HG03439 (cell line): ENCODE measurements around the gene FEZ2.
"Not testable (repeated sequence)": the region's sequence is repeated elsewhere in the genome, so short reads cannot be mapped to it uniquely, and the experiment has no call there.

Experiments
- ATAC-seq: cut with Tn5 transposase; IDR thresholded peaks from one replicate; pipeline ENCODE4 v1.9.1; 2021; ENCODE audit warnings: mild to moderate bottlenecking, moderate library complexity; ENCODE audit not compliant: unreplicated experiment

FEZ2 gene, protein sequence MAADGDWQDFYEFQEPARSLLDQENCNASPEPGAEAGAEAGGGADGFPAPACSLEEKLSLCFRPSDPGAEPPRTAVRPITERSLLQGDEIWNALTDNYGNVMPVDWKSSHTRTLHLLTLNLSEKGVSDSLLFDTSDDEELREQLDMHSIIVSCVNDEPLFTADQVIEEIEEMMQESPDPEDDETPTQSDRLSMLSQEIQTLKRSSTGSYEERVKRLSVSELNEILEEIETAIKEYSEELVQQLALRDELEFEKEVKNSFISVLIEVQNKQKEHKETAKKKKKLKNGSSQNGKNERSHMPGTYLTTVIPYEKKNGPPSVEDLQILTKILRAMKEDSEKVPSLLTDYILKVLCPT

DNA sequence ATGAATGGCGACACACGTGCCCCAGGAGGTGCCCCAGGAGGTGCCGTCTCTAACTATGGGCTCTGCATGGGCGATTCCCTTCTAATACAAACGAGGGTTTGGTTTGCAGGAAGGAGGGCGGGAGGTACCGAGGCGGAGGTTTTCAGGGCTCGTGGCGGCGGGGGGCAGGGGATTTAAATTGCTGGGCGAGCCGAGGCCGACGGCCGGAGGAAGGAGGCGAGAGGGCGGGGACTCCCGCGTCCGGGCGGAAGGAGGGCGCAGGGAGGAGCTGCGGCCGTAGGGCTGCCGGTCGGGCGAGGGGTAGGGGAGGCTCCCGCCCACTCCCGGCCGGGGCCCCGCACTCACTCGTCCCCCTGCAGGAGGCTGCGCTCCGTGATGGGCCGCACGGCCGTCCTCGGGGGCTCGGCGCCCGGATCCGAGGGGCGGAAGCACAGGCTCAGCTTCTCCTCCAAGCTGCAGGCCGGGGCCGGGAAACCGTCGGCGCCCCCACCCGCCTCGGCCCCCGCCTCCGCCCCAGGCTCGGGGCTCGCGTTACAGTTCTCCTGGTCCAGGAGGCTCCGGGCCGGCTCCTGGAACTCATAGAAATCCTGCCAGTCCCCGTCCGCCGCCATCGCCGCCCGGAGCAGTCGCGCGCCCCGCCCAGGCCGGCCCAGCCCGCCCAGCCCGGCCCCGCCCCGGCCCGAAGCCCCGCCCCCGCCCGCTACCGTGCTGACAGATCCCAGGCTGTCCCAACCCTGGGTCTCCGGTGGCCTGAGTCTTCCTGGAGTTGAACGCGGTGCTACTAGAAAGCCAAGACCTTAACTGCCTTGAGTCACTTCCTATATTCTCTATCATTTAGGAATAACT, at the start of gene FEZ2:
Gene FEZ2, minus strand, starts transcription at position 637 of the 846 bp plus-strand sequence. Its CDS starts 26 bp downstream, at position 611.
- ATAC-seq, result peak; percentile 100

DNA sequence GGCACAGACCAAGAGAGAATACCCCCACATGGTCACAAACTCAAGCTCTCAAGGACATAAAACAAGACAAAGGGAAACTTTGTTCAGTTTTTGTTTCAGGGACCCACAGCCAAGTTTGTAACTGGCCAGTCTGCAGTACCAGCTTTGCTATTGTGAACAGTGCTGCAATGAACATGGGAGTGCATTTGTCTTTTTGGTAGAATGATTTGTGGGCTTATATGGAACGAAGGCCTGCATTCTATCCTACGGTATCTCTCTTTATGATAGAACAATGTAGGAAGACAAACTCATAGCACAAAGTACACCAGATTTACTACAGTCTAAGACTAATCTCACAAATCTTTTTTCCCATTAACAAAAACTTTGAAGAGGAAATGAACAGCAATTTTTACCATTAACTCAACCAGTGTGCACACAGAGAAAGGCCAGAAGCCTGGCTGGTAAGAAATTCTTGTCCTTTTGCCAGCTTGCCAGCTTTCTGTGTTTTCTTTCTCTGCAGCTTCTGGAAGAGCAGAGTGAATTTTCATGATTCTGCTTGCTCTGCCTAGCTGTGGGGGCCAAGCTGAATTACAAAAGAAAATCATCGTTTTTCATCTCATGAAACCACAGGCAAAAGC, 37.1 kb upstream of the FEZ2 start:
- ATAC-seq, result no peak

DNA sequence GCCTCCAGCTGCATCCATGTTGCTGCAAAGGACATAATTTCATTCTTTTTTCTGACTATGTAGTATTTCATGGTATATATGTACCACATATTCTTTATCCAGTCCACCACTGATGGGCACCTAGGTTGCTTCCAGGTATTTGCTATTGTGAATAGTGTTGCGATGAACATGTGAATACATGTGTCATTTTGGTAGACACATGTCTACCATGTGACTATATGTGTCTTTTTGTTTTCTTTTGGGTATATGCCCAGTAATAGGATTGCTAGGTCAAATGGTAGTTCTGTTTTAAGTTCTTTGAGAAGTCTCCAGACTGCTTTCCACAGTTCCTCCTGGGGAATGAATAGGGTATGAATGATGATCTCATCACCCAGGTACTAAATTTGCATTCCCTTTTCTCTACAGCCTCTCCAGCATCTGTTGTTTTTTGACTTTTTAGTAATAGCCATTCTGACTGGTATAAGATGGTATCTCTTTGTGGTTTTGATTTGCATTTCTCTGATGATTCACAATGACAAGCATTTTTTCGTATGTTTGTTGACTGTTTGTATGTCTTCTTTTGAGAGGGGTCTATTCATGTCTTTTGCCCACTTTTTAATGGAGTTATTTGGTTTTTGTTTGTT, 35.6 kb upstream of the FEZ2 start:
- ATAC-seq, result no peak

DNA sequence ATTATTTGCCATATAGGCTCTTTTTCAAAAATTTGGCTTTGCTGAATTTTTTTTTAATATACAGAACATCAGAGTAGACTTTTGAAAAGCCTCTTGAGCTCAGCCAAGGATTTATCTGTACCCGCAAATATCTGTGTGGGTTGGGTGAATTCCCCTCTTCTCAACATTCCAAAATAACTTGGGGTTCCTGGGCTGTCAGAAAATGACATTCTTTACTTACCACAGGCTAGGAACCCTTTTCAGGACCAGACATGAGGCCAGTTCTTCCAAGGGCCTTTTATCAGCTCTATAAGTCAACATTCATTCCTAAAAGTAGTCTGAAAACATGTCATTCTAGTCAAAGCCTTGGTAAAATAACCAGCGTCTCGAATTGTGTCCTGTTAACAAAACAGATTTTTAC, 28.8 kb upstream of the FEZ2 start:
- ATAC-seq, result no peak

DNA sequence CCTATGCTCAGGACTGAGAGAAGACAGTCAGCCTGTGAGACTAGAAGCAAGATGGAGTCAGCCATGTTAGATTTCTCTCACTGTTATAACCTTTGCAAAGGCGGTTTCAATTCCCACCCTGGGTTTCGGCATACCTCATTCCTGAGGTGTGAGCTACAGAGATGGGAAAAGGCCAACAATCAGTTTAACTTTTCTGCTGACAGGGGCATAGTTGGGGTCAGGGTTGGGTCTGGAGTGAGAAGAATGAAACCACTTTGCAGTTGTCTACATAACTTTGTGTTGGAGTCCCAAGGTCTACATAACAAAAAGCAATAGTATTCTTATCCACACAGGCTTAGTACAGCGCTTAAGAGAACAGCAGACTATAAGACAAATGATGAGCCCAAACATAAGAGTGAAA, 28.1 kb upstream of the FEZ2 start:
- ATAC-seq, result no peak

DNA sequence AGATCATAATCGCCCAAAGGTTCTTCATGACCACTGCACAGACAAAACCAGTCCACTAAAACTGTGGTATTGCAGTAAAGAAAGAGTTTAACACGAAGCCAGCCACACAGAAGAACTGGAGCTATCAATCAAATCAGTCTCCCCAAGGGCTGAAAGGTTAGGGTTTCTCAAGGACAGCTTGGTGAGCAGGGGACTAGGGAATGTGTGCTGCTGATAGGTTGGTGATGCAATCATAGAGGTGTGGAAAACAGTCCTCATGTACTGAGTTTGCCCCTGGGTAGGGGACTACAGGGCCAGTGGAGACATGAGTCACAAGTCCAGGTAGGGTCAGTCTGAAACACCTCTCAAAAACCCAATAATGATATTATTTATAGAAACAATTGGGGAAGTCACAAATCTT, 27.3 kb upstream of the FEZ2 start:
- no peak for ATAC-seq

DNA sequence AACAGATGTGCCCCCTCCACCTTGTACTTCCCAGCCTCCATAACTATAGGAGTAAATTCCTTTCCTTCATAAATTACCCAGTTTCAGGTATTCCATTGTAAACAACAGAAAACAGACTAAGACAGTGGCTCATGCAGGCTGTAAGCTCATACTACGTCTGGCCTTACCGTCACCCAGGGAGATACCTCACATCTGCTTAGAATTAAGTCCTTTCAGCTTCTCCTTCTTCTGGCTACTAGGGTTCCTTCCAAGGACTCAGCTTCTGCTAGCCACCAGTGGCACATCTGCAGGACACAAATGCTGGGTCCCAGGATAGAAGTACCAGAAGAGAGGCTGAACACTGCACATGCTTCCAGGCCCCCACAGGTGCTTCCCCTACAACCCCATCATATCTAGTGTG, 22.4 kb upstream of the FEZ2 start:
- no peak for ATAC-seq

DNA sequence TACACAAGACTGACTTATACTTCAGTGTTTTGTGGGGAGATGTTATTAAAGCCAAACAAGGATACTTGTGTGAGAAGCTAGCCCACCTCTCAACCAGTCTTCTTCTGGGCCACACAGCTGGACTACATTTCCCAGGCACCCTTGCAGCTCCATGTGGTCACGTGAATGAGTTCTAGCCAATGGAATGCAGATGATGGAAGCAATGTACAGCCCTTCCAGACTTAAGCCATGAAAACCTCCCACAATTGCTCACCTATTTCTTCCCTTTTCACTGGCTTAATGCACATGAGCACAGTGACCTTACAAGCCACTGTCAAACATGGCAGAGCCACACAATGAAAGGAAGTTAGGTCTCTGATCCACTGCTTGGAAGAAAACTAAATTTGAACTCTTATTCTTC, 20.4 kb upstream of the FEZ2 start:
- no peak for ATAC-seq

DNA sequence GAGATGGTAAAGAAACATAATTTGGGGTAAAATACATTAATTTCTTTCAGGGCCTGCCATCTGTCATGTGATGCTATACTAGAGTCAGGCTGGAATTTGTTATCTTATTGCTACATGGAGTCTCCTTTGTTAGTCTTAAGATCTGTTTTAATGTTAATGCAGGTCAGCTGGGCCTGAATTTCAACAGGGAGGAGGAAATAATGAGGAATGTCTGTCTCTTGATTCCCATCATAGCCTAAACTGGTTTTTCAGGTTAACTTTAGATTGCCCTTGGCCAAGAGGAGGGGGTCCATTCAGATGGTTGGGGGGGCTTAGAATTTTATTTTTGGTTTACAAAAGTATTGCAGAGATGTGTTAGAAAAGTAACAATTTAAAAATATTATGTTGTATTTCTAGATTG, 19.0 kb upstream of the FEZ2 start:
- ATAC-seq, result no peak

DNA sequence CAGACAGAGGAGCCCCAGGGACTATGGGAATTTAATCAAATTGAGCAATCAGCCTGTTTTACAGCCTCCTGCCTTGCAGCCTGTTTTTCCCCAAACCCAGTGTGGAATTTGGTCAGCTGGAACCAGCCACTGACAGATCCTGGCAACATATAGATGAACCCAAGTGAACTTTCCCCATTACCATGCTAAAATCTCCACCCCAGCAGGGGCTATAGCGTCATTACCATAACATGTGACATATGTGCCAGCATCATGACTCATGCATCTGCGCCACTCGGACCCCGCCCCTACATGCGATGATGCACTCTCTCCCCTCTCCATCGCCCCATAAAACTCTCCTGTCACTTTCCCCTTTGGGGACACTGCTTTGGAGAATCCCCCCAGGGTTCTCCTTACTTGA, 17.3 kb upstream of the FEZ2 start:
- ATAC-seq, result no peak

DNA sequence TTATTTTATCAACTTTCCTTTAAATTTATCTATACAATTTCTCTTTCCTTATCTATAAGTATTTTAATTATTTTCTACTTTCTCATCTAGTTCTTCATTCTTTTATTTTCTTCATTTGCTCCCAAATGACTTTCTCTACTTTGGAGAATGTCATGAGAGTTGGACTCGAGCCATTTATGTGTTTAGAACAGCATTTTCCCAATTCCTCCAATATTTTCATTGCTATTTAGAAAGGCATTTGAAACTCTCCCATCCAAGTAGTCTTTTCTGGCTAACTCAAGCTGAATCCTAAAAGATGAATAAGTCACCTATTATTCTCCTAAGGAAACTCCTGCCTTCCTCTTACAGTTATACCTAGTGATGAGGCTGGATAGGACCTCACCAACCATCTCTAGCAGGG, 15.8 kb upstream of the FEZ2 start:
- ATAC-seq, result no peak

DNA sequence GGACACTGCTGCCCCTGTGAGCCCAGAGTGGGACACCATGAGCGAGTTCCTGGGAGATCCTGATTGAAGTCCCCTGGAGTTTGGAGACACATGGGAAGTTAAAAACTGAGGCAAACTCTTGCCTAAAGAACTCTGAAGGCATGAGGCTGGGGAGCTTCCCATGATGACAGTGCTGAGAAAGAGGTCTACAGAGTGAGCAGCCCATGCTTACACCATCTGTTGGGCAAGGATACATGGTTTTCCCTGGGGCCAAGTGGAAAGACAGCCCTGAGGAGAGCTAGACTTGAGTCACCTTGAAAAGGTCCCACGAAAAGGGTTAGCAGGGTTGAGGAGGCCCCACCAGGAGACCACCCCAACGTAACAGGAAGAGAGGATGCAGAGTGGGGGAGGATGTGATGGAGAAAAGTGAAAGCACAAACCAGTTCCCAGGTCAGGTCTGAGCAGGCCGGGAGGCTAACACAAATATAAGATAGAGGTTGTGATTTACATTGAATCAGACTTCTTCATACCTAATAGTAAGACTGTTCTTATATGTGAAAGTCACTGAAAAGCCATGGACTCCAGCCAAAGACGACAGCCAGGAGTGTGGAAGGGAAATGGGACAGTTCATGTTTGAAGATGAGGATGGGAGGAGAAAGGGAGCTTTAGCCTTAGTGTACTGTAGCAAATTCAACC, 13.5 kb upstream of the FEZ2 start:
- ATAC-seq, result no peak

DNA sequence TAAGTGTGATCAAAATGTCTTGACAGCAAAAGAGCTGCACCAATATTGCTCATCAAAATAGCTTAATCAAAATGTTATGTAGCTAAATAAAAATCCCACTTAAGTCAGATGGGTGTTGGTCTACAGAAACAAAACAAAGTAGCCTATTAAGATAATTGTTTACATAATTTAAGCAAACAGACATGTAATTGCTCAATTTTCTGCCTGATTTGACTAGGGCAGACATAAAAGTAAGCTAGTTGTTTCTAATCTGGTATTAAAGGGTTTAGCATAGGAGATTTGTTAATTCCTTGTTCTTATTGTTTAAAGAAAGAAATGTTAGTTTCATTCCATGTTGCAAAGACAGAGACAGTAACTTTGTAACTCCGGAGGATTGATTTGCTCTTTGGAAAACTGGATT, 11.5 kb upstream of the FEZ2 start:
- ATAC-seq, result no peak

DNA sequence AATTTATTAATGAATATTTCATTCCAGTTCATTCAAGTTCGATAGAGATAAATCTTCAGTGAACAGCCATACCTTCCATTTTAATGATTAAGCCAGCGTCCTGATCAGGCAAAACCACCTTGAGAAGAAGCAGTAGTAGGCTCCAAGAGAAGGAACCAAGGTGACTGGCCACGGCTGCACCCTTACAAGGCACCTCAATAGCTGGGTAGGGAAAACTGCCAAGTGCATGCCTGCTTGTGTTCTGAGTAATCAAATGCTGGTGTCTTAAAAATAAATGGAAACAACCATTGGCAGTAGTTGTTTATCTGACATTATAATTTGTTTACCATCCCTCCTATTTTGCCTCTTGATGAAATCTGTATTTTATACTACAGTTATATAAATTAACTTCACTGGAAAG, 10.0 kb upstream of the FEZ2 start:
- ATAC-seq, result no peak

DNA sequence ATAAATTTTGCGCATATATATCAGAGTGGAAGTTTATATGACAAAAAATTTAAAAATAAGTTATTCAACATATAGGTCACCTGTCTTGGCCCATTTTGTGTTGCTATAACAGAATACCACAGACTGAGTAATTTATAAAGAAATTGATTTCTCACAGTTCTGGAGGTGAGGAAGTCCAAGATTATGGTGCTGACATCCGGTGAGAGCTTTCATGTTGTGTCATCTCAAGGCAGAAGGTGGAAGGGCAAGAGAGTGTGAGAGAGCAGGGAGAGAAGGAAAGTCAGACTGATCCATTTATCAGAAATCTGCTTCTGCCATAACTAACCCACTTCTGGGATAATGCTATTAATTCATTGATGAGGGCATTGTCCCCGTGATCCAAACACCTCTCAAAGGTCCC, 9.0 kb upstream of the FEZ2 start:
- no peak for ATAC-seq

DNA sequence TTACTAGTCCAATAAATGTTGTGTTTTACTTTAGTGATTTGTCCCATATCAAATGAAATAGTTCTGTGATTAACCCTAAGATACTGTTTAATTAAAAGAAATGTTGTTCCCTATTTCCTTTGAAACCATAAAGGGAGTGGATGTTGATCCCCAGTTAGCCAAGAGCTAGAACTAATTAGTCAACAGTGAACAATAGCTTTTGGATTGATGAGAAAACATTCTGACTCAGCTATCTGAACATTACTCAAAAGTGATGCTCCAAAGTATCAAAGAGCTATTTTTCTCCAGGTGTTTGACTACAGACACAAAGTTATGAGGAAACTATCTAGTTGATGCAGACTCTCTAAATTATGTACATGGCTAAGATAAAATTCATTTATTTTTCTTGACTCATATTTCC, 7.3 kb upstream of the FEZ2 start:
- ATAC-seq, result no peak

DNA sequence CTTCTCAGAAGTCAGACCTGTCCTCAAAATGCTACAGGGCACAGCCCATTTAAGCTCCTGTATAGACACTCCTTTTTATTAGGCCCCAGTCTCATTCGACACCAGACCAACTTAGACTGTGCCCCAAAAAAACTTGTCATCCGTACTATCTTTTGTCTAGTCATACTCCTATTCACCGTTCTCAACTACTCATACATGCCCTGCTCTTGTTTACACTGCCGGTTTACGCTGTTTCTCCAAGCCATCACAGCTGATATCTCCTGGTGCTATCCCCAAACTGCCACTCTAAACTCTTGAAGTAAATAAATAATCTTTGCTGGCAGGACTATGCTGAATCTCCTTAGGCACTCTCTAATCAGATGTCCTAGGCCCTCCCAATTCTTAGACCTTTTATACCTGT, 5.7 kb upstream of the FEZ2 start:
- not testable (repeated sequence) for ATAC-seq

DNA sequence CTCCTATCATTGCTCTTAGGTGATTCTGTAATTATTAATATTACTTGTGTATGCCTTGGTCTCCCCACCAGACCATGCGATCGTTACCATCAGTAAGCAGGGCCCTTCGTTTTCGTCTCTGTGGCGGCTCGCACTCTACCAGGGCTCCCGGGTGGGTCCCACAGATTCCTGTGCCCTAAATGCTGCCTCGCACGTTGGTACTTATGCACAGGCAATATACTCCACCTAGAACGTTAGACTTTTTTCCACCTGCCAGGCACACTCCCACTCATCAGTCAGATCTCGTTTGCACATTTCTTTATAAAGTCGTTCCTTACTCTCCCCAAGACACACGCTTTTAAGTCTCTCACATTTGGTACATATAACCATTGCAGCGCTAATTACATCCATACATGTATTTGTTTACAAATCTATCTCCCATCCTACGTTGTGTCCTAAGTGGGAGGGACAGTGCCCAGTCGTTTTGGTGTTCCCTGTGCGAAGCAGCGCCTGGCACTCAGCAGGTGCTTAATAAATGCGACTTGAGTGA, 901 bp downstream of the FEZ2 start:
- no peak for ATAC-seq

DNA sequence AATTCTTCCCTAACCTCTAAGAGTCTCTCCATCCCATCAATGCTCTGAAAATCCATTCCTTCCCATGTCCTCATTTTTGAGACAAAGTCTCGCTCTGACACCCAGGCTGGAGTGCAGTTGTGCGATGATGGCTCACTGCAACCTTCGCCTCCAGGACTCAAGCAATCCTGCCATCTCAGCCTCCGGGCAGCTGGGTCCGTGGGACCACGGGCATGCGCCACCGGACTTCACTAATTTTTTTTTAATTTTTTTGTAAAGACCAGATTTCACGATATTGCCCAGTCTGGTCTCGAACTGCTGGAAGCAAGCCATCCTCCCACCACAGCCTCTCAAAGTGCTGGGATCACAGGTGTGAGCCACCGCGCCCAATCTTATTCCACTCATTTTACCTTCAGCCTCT, 1.6 kb downstream of the FEZ2 start:
- ATAC-seq, result no peak

DNA sequence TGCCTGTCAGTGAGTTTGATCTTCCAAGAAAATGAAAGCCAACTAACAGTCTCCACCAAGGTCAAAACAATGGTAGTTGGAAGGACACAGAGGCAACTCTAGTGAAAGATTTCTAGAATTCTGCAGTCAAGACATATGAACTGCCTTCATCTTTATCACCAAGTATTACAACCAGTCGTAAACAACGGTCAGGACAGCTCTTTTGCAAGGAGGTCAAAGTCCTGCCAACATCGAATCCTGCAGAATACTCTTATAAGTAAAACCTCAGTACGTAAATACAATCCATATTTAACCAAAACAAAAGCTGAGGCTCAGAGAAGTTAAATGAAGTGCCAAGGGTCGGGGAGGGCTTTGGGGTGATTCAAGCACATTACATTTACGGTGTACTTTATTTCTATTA, 3.1 kb downstream of the FEZ2 start:
- ATAC-seq, result no peak

DNA sequence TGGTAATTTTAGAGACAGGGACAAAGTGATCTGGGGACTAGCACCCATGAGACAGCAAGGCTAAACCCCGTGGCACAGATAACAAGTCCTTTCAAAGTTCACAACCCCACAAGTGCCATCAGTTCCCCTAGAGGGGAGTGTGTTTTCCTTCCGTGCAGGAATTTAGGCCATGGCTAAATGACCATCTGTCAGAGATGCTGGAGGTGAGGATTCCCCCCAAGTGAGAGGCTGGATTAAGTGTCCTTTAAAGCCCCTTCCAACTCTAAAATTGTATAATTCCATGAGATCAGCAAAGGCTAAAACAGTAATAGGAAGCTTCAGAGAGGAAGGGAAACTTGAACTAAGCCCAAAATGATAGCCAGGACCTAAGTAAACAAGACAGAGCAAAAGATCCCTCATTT, 8.7 kb downstream of the FEZ2 start:
- ATAC-seq, result no peak
